Fibroblast of lung (primary cell): ENCODE results near the gene EFCAB7. TPM values are rescaled to one million over a fixed set of nuclear protein-coding genes. Genes with fewer than 3 reads are reported as not detected.
"Not testable (repeated sequence)": the region's sequence is repeated elsewhere in the genome, so short reads cannot be mapped to it uniquely, and the experiment has no call there.

Experiments
- DNase-seq, 2 donors: peaks; one replicate each; pipeline versions ENCODE4 v3.0.0 to v3.0.0-alpha.2; 2010; ENCODE audit warnings: low read depth in 2 of 2
- H2AFZ ChIP-seq: 2 replicates; pipeline ENCODE4 v1.5.1; 2012; ENCODE audit warnings: low read length, control low read depth, inconsistent platforms
- H3K27ac ChIP-seq: 2 replicates; pipeline ENCODE4 v1.5.1; 2011; ENCODE audit warnings: low read length, control low read depth; ENCODE audit not compliant: insufficient read depth
- H3K27me3 ChIP-seq: 2 replicates; pipeline ENCODE4 v1.5.1; 2011; ENCODE audit warnings: mild to moderate bottlenecking, low read length; ENCODE audit not compliant: control insufficient read depth, insufficient read depth
- H3K36me3 ChIP-seq: 2 replicates; pipeline ENCODE4 v1.5.1; 2011; ENCODE audit warnings: low read length; ENCODE audit not compliant: control insufficient read depth, insufficient read depth
- H3K4me1 ChIP-seq: 2 replicates; pipeline ENCODE4 v1.5.1; 2011; ENCODE audit warnings: low read length; ENCODE audit not compliant: control insufficient read depth, insufficient read depth; ENCODE audit errors: extremely low read depth
- H3K4me2 ChIP-seq: 2 replicates; pipeline ENCODE4 v1.5.1; 2011; ENCODE audit warnings: low read length, control low read depth; ENCODE audit not compliant: insufficient read depth; ENCODE audit errors: extremely low read depth
- H3K4me3 ChIP-seq, 4 experiments: fragments of 200-600 bp in 1 of 4; sonication (generic) in 1 of 4; replicated peaks in 1 of 4; 2 replicates each; pipeline ENCODE4 v1.5.1; 2011 to 2016; ENCODE audit warnings: low read length in 4 of 4, low read depth in 3 of 4, mild to moderate bottlenecking in 3 of 4, control low read depth in 2 of 4, inconsistent platforms in 1 of 4, mixed read lengths in 1 of 4; ENCODE audit not compliant: insufficient read depth in 1 of 4; ENCODE audit errors: control extremely low read depth in 1 of 4
- H3K79me2 ChIP-seq: 2 replicates; pipeline ENCODE4 v1.5.1; 2012; ENCODE audit warnings: mild to moderate bottlenecking, low read length, inconsistent platforms; ENCODE audit not compliant: control insufficient read depth, insufficient read depth
- H3K9ac ChIP-seq: 2 replicates; pipeline ENCODE4 v1.5.1; 2011; ENCODE audit warnings: mild to moderate bottlenecking, low read length, control low read depth; ENCODE audit not compliant: insufficient read depth
- H3K9me3 ChIP-seq: 2 replicates; pipeline ENCODE4 v1.5.1; 2012; ENCODE audit warnings: low read depth, low read length; ENCODE audit not compliant: control insufficient read depth, insufficient read depth
- H4K20me1 ChIP-seq: 2 replicates; pipeline ENCODE4 v1.5.1; 2011; ENCODE audit warnings: low read length; ENCODE audit not compliant: control insufficient read depth, insufficient read depth; ENCODE audit errors: extremely low read depth
- EZH2 ChIP-seq: IDR thresholded peaks from 2 replicates; pipeline ENCODE4 v1.5.1; 2012; ENCODE audit warnings: low read length, control low read depth, mild to moderate bottlenecking; ENCODE audit errors: missing control alignments
- polyA plus RNA-seq, 2 donors: library from polyadenylated mRNA; depleted of rRNA in 1 of 2; stranded (reverse) in 1 of 2; unstranded in 1 of 2; fragments of >200 nt; gene quantifications; 2 replicates each; pipeline ENCODE4 v1.2.1, GENCODE V29; 2011 to 2012; ENCODE audit warnings: missing spikeins in 1 of 2
- total RNA-seq: library from RNA; depleted of rRNA; stranded (reverse); fragments of >200 nt; gene quantifications from 2 replicates; pipeline ENCODE4 v1.2.1, GENCODE V29; 2014
- TF ChIP-seq, protein P1 (sequence below), 2 donors: IDR thresholded peaks in 1 of 2; conservative IDR thresholded peaks in 1 of 2; 1 replicate in 1 of 2; 2 replicates in 1 of 2; pipeline ENCODE4 v1.5.1; 2011 to 2012; ENCODE audit warnings: low read length in 2 of 2, control low read depth in 1 of 2, inconsistent platforms in 1 of 2, low read depth in 1 of 2, mild to moderate bottlenecking in 1 of 2

Gene EFCAB7
- total and polyA plus RNA-seq, 2 donors (not counting 1 experiment from before 2014, with no cell fraction given) = 4.3 to 9.1 TPM

- DNase-seq = peak in 1 of 2 donors; percentile 59
- Histone ChIP-seq H3K27me3 (no peaks in the 10 kb centered on the region), H3K36me3 (no peaks in the 10 kb centered on the region), H3K4me1 (no peaks in the 10 kb centered on the region), H4K20me1 (no peaks in the 10 kb centered on the region), H3K4me3 (no peak overlapping the region), H3K4me2 (no peak overlapping the region), H3K9ac (no peak overlapping the region), H3K79me2 (no peaks in the 10 kb centered on the region), H3K27ac (no peak overlapping the region), H3K9me3 (no peaks in the 10 kb centered on the region), H2AFZ (no peak overlapping the region)
- TF ChIP-seq, protein P1, sequence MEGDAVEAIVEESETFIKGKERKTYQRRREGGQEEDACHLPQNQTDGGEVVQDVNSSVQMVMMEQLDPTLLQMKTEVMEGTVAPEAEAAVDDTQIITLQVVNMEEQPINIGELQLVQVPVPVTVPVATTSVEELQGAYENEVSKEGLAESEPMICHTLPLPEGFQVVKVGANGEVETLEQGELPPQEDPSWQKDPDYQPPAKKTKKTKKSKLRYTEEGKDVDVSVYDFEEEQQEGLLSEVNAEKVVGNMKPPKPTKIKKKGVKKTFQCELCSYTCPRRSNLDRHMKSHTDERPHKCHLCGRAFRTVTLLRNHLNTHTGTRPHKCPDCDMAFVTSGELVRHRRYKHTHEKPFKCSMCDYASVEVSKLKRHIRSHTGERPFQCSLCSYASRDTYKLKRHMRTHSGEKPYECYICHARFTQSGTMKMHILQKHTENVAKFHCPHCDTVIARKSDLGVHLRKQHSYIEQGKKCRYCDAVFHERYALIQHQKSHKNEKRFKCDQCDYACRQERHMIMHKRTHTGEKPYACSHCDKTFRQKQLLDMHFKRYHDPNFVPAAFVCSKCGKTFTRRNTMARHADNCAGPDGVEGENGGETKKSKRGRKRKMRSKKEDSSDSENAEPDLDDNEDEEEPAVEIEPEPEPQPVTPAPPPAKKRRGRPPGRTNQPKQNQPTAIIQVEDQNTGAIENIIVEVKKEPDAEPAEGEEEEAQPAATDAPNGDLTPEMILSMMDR (conservative IDR thresholded peaks at IDR 0.05 in 1 of 2, IDR thresholded peaks at IDR 0.05 in 1 of 2; ENCODE audit: low read depth in 1 of 2, low read length in 2 of 2) = peak; percentile 36 to 58
- TF ChIP-seq EZH2 = no peak
Observed at GRCh38 chr1:63575340-63575826, 52.1 kb downstream of the EFCAB7 start.

GRCh38 chr1:63586326-63586725 lies 63.0 kb downstream of the EFCAB7 start:
- H3K9ac ChIP-seq, H3K4me3 ChIP-seq, H3K27ac ChIP-seq, H3K9me3 ChIP-seq, DNase-seq, H3K36me3 ChIP-seq, H3K4me2 ChIP-seq, H3K4me1 ChIP-seq, H4K20me1 ChIP-seq, H3K79me2 ChIP-seq, H3K27me3 ChIP-seq, H2AFZ ChIP-seq: not testable (repeated sequence)

- Histone ChIP-seq H3K4me1 (peaks cover 3% of the 10 kb centered on the region), H3K27ac (no peak overlapping the region), H3K27me3 (no peaks in the 10 kb centered on the region), H2AFZ (no peak overlapping the region), H3K4me2 (peak overlapping the region; percentile 27), H4K20me1 (no peaks in the 10 kb centered on the region), H3K9ac (no peak overlapping the region), H3K9me3 (no peaks in the 10 kb centered on the region), H3K4me3 (peak overlapping the region in 1 of 4 experiments; percentile 10), H3K36me3 (no peaks in the 10 kb centered on the region), H3K79me2 (no peaks in the 10 kb centered on the region)
- peak; percentile 61 to 91 for DNase-seq
- TF ChIP-seq EZH2 = no peak
- TF ChIP-seq, protein P1 (conservative IDR thresholded peaks at IDR 0.05 in 1 of 2, IDR thresholded peaks at IDR 0.05 in 1 of 2; ENCODE audit: low read depth in 1 of 2, low read length in 2 of 2) = no peak
Observed at GRCh38 chr1:63590166-63590560, 66.8 kb downstream of the EFCAB7 start.
